ENCODE measurements around the gene USP10. TPM values are rescaled to one million over a fixed set of nuclear protein-coding genes. Genes with fewer than 3 reads are reported as not detected.

The USP10 gene
- total RNA-seq, 4 donors from 2014 or later: 23.6 to 56.8 (median 45.4) TPM

DNA sequence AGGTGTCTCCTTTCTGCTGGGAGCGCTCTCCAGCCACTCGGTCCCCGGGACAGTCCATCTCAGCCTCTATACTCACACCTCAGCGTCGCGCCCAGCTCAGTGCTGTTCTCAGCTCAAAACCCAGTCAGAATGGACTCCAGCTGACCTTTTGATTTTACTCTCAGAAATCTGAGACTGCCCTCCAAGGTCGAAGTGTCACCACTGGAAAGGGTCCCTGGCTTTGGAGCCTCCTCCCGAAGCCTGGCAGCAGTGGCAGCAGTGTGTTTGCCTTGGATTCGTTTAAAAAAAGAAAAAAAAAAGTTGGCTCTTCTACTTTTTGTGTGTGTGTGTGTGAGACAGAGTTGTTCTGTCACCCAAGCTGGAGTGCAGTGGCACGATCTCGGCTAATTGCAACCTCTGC is 41.1 kb upstream of the USP10 start:
- WGBS, 2 donors (ENCODE audit: low coverage in 1 of 2): 88% methylated on average over 11 of the region's 11 CpGs; no CpG with 5 or more reads in 1 of the 2 donors
- Histone ChIP-seq H3K9me3 (no peaks in the 10 kb centered on the region), H3K27me3 (no peaks in the 10 kb centered on the region), H3K27ac (no peak overlapping the region), H3K4me1 (no peaks in the 10 kb centered on the region), H3K4me3 (no peak overlapping the region), H3K36me3 (peaks cover 0 to 56% (median 30%) of the 10 kb centered on the region in 4 donors)
- in situ Hi-C loops (cut with MboI; ENCODE audit: low pct_ligation_motif_present in 1 of 4, low pct_unique_long_range_greater_than_20kb in 1 of 4, low sequenced_read_pairs in 3 of 4) (no loop called here), intact Hi-C loops (cut with DNase I; ENCODE audit: low total_unique reads) (no loop called here)
- DNase-seq: no peak
- TF ChIP-seq EP300 (IDR thresholded peaks at IDR 0.05; ENCODE audit: low read depth): no peak
- no peak for TF ChIP-seq POLR2AphosphoS5 (IDR thresholded peaks at IDR 0.05)
- no peak for TF ChIP-seq POLR2A (IDR thresholded peaks at IDR 0.05)
- TF ChIP-seq, protein P1, sequence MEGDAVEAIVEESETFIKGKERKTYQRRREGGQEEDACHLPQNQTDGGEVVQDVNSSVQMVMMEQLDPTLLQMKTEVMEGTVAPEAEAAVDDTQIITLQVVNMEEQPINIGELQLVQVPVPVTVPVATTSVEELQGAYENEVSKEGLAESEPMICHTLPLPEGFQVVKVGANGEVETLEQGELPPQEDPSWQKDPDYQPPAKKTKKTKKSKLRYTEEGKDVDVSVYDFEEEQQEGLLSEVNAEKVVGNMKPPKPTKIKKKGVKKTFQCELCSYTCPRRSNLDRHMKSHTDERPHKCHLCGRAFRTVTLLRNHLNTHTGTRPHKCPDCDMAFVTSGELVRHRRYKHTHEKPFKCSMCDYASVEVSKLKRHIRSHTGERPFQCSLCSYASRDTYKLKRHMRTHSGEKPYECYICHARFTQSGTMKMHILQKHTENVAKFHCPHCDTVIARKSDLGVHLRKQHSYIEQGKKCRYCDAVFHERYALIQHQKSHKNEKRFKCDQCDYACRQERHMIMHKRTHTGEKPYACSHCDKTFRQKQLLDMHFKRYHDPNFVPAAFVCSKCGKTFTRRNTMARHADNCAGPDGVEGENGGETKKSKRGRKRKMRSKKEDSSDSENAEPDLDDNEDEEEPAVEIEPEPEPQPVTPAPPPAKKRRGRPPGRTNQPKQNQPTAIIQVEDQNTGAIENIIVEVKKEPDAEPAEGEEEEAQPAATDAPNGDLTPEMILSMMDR (IDR thresholded peaks at IDR 0.05): no peak

GRCh38 chr16:84659656-84660300 is 40.0 kb upstream of the USP10 start:
- TF ChIP-seq, protein P1 (IDR thresholded peaks at IDR 0.05): no peak
- no peak for TF ChIP-seq POLR2AphosphoS5 (IDR thresholded peaks at IDR 0.05)
- no peak for TF ChIP-seq POLR2A (IDR thresholded peaks at IDR 0.05)
- TF ChIP-seq EP300 (IDR thresholded peaks at IDR 0.05; ENCODE audit: low read depth): no peak
- H3K4me3 ChIP-seq: no peak overlapping the region
- intact Hi-C loops (cut with DNase I; ENCODE audit: low total_unique reads): no loop called here
- no peaks in the 10 kb centered on the region for H3K9me3 ChIP-seq
- DNase-seq: no peak
- H3K27ac ChIP-seq: no peak overlapping the region
- H3K36me3 ChIP-seq: peaks cover 0 to 60% (median 31%) of the 10 kb centered on the region in 4 donors
- 97 to 100% methylated on average over 3 to 27 of the region's 27 CpGs for WGBS, 2 donors (ENCODE audit: low coverage in 1 of 2)
- H3K27me3 ChIP-seq: no peaks in the 10 kb centered on the region
- in situ Hi-C loops (cut with MboI; ENCODE audit: low pct_ligation_motif_present in 1 of 4, low pct_unique_long_range_greater_than_20kb in 1 of 4, low sequenced_read_pairs in 3 of 4): no loop called here
- peaks cover 0 to 7% (median 2%) of the 10 kb centered on the region in 4 donors for H3K4me1 ChIP-seq

- H3K27me3 ChIP-seq: no peaks in the 10 kb centered on the region
- no peaks in the 10 kb centered on the region for H3K9me3 ChIP-seq
- in situ Hi-C loops (cut with MboI; ENCODE audit: low pct_ligation_motif_present in 1 of 4, low pct_unique_long_range_greater_than_20kb in 1 of 4, low sequenced_read_pairs in 3 of 4) (no loop called here), intact Hi-C loops (cut with DNase I; ENCODE audit: low total_unique reads) (no loop called here)
- peaks cover 0 to 8% (median 3%) of the 10 kb centered on the region in 4 donors for H3K4me1 ChIP-seq
- peaks cover 0 to 60% (median 31%) of the 10 kb centered on the region in 4 donors for H3K36me3 ChIP-seq
- DNase-seq: no peak
- 81 to 87% methylated on average over 4 to 7 of the region's 7 CpGs for WGBS, 2 donors (ENCODE audit: low coverage in 1 of 2)
- no peak overlapping the region for H3K27ac ChIP-seq
- TF ChIP-seq EP300 (IDR thresholded peaks at IDR 0.05; ENCODE audit: low read depth) (no peak), POLR2A (IDR thresholded peaks at IDR 0.05) (no peak), POLR2AphosphoS5 (IDR thresholded peaks at IDR 0.05) (no peak)
- TF ChIP-seq, protein P1 (IDR thresholded peaks at IDR 0.05): no peak
- H3K4me3 ChIP-seq: no peak overlapping the region
Observed at GRCh38 chr16:84660973-84661372, 38.8 kb upstream of the USP10 start.

GRCh38 chr16:84661418-84662060 is 38.3 kb upstream of the USP10 start:
- Histone ChIP-seq H3K4me1 (peaks cover 0 to 8% (median 3%) of the 10 kb centered on the region in 4 donors), H3K36me3 (peaks cover 0 to 60% (median 31%) of the 10 kb centered on the region in 4 donors), H3K4me3 (no peak overlapping the region), H3K9me3 (no peaks in the 10 kb centered on the region), H3K27me3 (no peaks in the 10 kb centered on the region), H3K27ac (no peak overlapping the region)
- in situ Hi-C loops (cut with MboI; ENCODE audit: low pct_ligation_motif_present in 1 of 4, low pct_unique_long_range_greater_than_20kb in 1 of 4, low sequenced_read_pairs in 3 of 4) (no loop called here), intact Hi-C loops (cut with DNase I; ENCODE audit: low total_unique reads) (no loop called here)
- no peak for TF ChIP-seq POLR2A (IDR thresholded peaks at IDR 0.05)
- TF ChIP-seq, protein P1 (IDR thresholded peaks at IDR 0.05): no peak
- no peak for TF ChIP-seq POLR2AphosphoS5 (IDR thresholded peaks at IDR 0.05)
- DNase-seq: no peak
- WGBS, 2 donors (ENCODE audit: low coverage in 1 of 2): 95% methylated on average over 40 of the region's 51 CpGs; no CpG with 5 or more reads in 1 of the 2 donors

Measured in transverse colon (tissue), 4 donors.